Testis (tissue), 3 donors: Measurements from ENCODE around the gene C3. TPM values are rescaled to one million over a fixed set of nuclear protein-coding genes. Genes with fewer than 3 reads are reported as not detected.

Experiments
- DNase-seq: peaks from one replicate; pipeline ENCODE4 v3.0.0-alpha.2; 2019
- H3K27ac ChIP-seq, 2 donors: fragments of 200-600 bp; sonication (generic); one replicate each; pipeline ENCODE4 v1.5.1; 2019
- H3K27me3 ChIP-seq: fragments of 200-600 bp; sonication (generic); one replicate; pipeline ENCODE4 v1.5.1; 2019
- H3K36me3 ChIP-seq: fragments of 200-600 bp; sonication (generic); one replicate; pipeline ENCODE4 v1.5.1; 2017; ENCODE audit warnings: low read depth; ENCODE audit errors: missing control alignments
- H3K4me1 ChIP-seq: fragments of 200-600 bp; sonication (generic); one replicate; pipeline ENCODE4 v1.5.1; 2019
- H3K4me3 ChIP-seq, 2 donors: fragments of 200-600 bp; sonication (generic); one replicate each; pipeline ENCODE4 v1.5.1; 2017 to 2019
- H3K9me3 ChIP-seq: fragments of 200-600 bp; sonication (generic); one replicate; pipeline ENCODE4 v1.5.1; 2017
- POLR2A ChIP-seq: fragments of 450-650 bp; IDR thresholded peaks from one replicate; pipeline ENCODE4 v1.6.1; 2017; ENCODE audit warnings: antibody characterized with exemption, mild to moderate bottlenecking, moderate library complexity
- WGBS, 2 donors: methylation state at CpG; one replicate each; pipeline ENCODE4 v1.1.5; 2018; 5-methylcytosine and 5-hydroxymethylcytosine counted together
- intact Hi-C: fragments of 100-400 bp; cut with DNase I; formaldehyde crosslinking; loops from one replicate; pipeline ENCODE4 v1.15.1; 2023; ENCODE audit warnings: low total_unique reads
- polyA plus RNA-seq: library from polyadenylated mRNA; stranded (reverse); fragments of 350-450 nt; fragmentation: Illumina TruSeq; extraction: RNeasy Lipid Tissue Mini Kit (QIAGEN cat#74804); gene quantifications from one replicate; pipeline ENCODE4 v1.2.3, GENCODE V29; 2014; ENCODE audit warnings: low read depth, low replicate concordance; ENCODE audit not compliant: insufficient read depth
- total RNA-seq, 2 donors: library from RNA; depleted of rRNA; stranded (reverse); fragments of >200 nt; gene quantifications; one replicate each; pipeline ENCODE4 v1.2.3, GENCODE V29; 2016
- TF ChIP-seq, protein P1 (sequence below), 3 experiments: fragments of 450-650 bp in 2 of 3; fragments of 200-600 bp in 1 of 3; sonication (generic) in 1 of 3; IDR thresholded peaks; one replicate each; pipeline ENCODE4 v1.5.1; 2016 to 2019; ENCODE audit warnings: antibody characterized with exemption in 3 of 3, mild to moderate bottlenecking in 2 of 3, moderate library complexity in 1 of 3

The C3 gene
- total and polyA plus RNA-seq, 3 donors from 2014 or later = 49.5 to 500 (median 131) TPM

DNA sequence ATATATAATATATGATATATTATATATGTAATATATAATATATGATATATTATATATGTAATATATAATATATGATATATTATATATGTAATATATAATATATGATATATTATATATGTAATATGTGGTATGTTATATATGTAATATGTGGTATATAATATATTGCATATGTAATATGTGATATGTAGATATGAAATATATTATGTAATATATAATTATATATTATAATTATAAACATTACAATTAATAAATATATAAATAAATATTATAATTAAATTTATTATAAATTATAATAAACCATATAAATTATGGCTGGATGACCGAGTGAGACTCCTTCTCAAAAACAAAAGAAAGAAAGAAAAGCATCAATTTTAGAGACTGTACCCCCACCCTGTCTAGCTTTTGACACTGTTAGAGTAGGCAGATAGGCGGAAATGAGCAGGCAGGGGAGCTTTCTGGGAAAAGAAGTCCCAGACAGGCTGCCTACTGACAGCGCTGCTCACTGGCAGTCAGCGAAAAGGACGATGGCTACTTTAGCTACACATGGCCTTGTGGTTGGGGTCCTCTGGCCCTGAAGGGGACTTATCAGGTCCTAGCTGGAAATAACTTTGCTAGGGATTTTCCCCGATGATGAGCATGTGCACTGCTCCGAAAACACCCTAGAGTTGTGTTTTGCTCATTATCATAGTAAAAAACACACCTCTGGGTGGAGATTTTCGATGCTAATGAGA lies 19.7 kb downstream of the C3 start:
- DNase-seq = no peak
- no peaks in the 10 kb centered on the region for H3K36me3 ChIP-seq

GRCh38 chr19:6699935-6700334 lies 20.5 kb downstream of the C3 start:
- no peaks in the 10 kb centered on the region for H3K9me3 ChIP-seq
- H3K36me3 ChIP-seq = no peaks in the 10 kb centered on the region
- TF ChIP-seq, protein P1, sequence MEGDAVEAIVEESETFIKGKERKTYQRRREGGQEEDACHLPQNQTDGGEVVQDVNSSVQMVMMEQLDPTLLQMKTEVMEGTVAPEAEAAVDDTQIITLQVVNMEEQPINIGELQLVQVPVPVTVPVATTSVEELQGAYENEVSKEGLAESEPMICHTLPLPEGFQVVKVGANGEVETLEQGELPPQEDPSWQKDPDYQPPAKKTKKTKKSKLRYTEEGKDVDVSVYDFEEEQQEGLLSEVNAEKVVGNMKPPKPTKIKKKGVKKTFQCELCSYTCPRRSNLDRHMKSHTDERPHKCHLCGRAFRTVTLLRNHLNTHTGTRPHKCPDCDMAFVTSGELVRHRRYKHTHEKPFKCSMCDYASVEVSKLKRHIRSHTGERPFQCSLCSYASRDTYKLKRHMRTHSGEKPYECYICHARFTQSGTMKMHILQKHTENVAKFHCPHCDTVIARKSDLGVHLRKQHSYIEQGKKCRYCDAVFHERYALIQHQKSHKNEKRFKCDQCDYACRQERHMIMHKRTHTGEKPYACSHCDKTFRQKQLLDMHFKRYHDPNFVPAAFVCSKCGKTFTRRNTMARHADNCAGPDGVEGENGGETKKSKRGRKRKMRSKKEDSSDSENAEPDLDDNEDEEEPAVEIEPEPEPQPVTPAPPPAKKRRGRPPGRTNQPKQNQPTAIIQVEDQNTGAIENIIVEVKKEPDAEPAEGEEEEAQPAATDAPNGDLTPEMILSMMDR (IDR thresholded peaks at IDR 0.05) = no peak
- TF ChIP-seq POLR2A = no peak
- H3K4me1 ChIP-seq = no peaks in the 10 kb centered on the region
- no peak overlapping the region for H3K27ac ChIP-seq
- no peak overlapping the region for H3K4me3 ChIP-seq
- intact Hi-C loops = no loop called here
- DNase-seq = no peak
- no peaks in the 10 kb centered on the region for H3K27me3 ChIP-seq

More for the DNA sequence above, 19.7 kb downstream of the C3 start:
- TF ChIP-seq, protein P1 (IDR thresholded peaks at IDR 0.05) = no peak
- TF ChIP-seq POLR2A = no peak
- intact Hi-C loops = no loop called here
- Histone ChIP-seq H3K9me3 (no peaks in the 10 kb centered on the region), H3K27ac (no peak overlapping the region), H3K4me3 (no peak overlapping the region), H3K4me1 (no peaks in the 10 kb centered on the region), H3K27me3 (no peaks in the 10 kb centered on the region)
- 83 to 87% methylated on average over 8 of the region's 8 CpGs for WGBS, 2 donors

- DNase-seq = no peak
These were observed 23.2 kb downstream of the C3 start for GRCh38 chr19:6697291-6697690.

GRCh38 chr19:6696239-6696820 lies 24.1 kb downstream of the C3 start:
- no peak for DNase-seq
- intact Hi-C loops = no loop called here

More at GRCh38 chr19:6697291-6697690, 23.2 kb downstream of the C3 start:
- no peaks in the 10 kb centered on the region for H3K27me3 ChIP-seq
- 79 to 80% methylated on average over 11 to 13 of the region's 13 CpGs for WGBS, 2 donors
- H3K27ac ChIP-seq = no peak overlapping the region
- intact Hi-C loops = no loop called here
- TF ChIP-seq, protein P1 (IDR thresholded peaks at IDR 0.05) = no peak
- TF ChIP-seq POLR2A = no peak
- H3K4me3 ChIP-seq = no peak overlapping the region
- H3K4me1 ChIP-seq = no peaks in the 10 kb centered on the region
- no peaks in the 10 kb centered on the region for H3K36me3 ChIP-seq
- no peaks in the 10 kb centered on the region for H3K9me3 ChIP-seq

More at GRCh38 chr19:6696239-6696820, 24.1 kb downstream of the C3 start:
- Histone ChIP-seq H3K27me3 (no peaks in the 10 kb centered on the region), H3K4me3 (no peak overlapping the region), H3K4me1 (no peaks in the 10 kb centered on the region), H3K36me3 (no peaks in the 10 kb centered on the region), H3K9me3 (no peaks in the 10 kb centered on the region), H3K27ac (no peak overlapping the region)
- no peak for TF ChIP-seq POLR2A
- TF ChIP-seq, protein P1 (IDR thresholded peaks at IDR 0.05) = no peak
- WGBS, 2 donors = 76 to 85% methylated on average over 18 of the region's 18 CpGs
